Fibroblast of the aortic adventitia (primary cell): ENCODE measurements around the gene JPH4. TPM values are rescaled to one million over a fixed set of nuclear protein-coding genes. Genes with fewer than 3 reads are reported as not detected.
A peak's percentile ranks its signal among the peaks of the same experiment; 100 is the strongest.
"Not testable (repeated sequence)": the region's sequence is repeated elsewhere in the genome, so short reads cannot be mapped to it uniquely, and the experiment has no call there.

Experiments used
- DNase-seq: peaks from one replicate; pipeline ENCODE4 v3.0.0-alpha.2; 2010; ENCODE audit warnings: low read depth
- H3K4me3 ChIP-seq: 2 replicates; pipeline ENCODE4 v1.5.1; 2011; ENCODE audit warnings: low read depth, mild to moderate bottlenecking, control low read depth, low read length, moderate library complexity
- CTCF ChIP-seq: IDR thresholded peaks from 2 replicates; pipeline ENCODE4 v1.5.1; 2011; ENCODE audit warnings: mild to moderate bottlenecking, low read length, control low read depth, inconsistent platforms; ENCODE audit not compliant: insufficient read depth
- total RNA-seq: library from RNA; depleted of rRNA; stranded (reverse); fragments of >200 nt; gene quantifications from 2 replicates; pipeline ENCODE4 v1.2.3, GENCODE V29; 2012; ENCODE audit warnings: low replicate concordance

JPH4 gene
- total RNA-seq, 1 donor = not detected

- no peak for DNase-seq
- no peak overlapping the region for H3K4me3 ChIP-seq
- TF ChIP-seq CTCF = no peak
Observed at GRCh38 chr14:23589606-23590005, 11.0 kb upstream of the JPH4 start.

GRCh38 chr14:23588884-23589598 lies 10.5 kb upstream of the JPH4 start:
- DNase-seq = peak; percentile 80
- no peak overlapping the region for H3K4me3 ChIP-seq
- TF ChIP-seq CTCF = peak; percentile 66

GRCh38 chr14:23584527-23585203 lies 6.1 kb upstream of the JPH4 start:
- DNase-seq, H3K4me3 ChIP-seq: not testable (repeated sequence)

GRCh38 chr14:23583761-23584526 lies 5.4 kb upstream of the JPH4 start:
- not testable (repeated sequence) for DNase-seq, H3K4me3 ChIP-seq

- TF ChIP-seq CTCF = no peak
- H3K4me3 ChIP-seq = no peak overlapping the region
Observed at GRCh38 chr14:23582906-23583760, 4.5 kb upstream of the JPH4 start.

GRCh38 chr14:23580948-23581281 lies 2.3 kb upstream of the JPH4 start:
- no peak overlapping the region for H3K4me3 ChIP-seq
- no peak for DNase-seq
- no peak for TF ChIP-seq CTCF

More at GRCh38 chr14:23582906-23583760, 4.5 kb upstream of the JPH4 start:
- DNase-seq = no peak

- no peak for TF ChIP-seq CTCF
- H3K4me3 ChIP-seq = no peak overlapping the region
- DNase-seq = no peak
Observed at GRCh38 chr14:23580152-23580926, 1.7 kb upstream of the JPH4 start.
